Measurements from ENCODE around the gene MMP21.

- no peak for TF ChIP-seq CTCF (IDR thresholded peaks at IDR 0.05)
- no peak for TF ChIP-seq POLR2AphosphoS5 (IDR thresholded peaks at IDR 0.05; ENCODE audit: insufficient read depth in 1 of 2, low read depth in 1 of 2)
Measured at GRCh38 chr10:125797994-125798662, 22.5 kb upstream of the MMP21 start.
